ENCODE results near the gene CRLF3.
"Not testable (repeated sequence)": the region's sequence is repeated elsewhere in the genome, so short reads cannot be mapped to it uniquely, and the experiment has no call there.

The CRLF3 gene

DNA sequence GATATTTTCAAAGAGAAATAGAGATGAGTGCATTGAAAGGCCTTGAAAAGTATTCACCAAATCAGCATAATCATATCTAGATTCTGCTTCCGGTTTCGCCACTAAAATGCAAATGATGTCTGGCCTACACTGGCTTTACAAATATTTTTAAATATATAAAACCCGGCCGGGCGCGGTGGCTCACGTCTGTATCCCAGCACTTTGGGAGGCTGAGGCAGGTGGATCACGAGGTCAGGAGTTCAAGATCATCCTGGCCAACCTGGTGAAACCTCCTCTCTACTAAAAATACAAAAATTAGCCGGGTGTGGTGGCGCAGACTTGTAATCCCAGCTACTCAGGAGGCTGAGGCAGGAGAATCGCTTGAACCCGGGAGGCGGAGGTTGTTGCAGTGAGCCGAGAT is 1.6 kb downstream of the CRLF3 start:
- not testable (repeated sequence) for H3K4ac ChIP-seq (ENCODE audit: low read depth in 1 of 2, low read length in 2 of 2); H2BK12ac ChIP-seq (ENCODE audit: low read length in 2 of 2); H3K36me3 ChIP-seq (ENCODE audit: control insufficient read depth in 1 of 2, insufficient read depth in 2 of 2, low read depth in 1 of 2, low read length in 2 of 2); H2AK5ac ChIP-seq (ENCODE audit: low read length, severe bottlenecking); H2BK15ac ChIP-seq (ENCODE audit: low read depth, poor library complexity, severe bottlenecking); H3K4me1 ChIP-seq (ENCODE audit: control insufficient read depth, insufficient read depth, low read depth, low read length); DNase-seq; H4K8ac ChIP-seq (ENCODE audit: low read length); H3K18ac ChIP-seq (ENCODE audit: low read depth in 1 of 2, low read length in 2 of 2); H3K27ac ChIP-seq (ENCODE audit: low read length, poor library complexity, severe bottlenecking); H3K23ac ChIP-seq (ENCODE audit: low read length in 2 of 2); H2BK5ac ChIP-seq (ENCODE audit: low read depth, low read length, poor library complexity, severe bottlenecking); H4K91ac ChIP-seq (ENCODE audit: low read length); H3K9me3 ChIP-seq (ENCODE audit: control insufficient read depth, low read length); H3K14ac ChIP-seq (ENCODE audit: low read length in 2 of 2); H2BK120ac ChIP-seq (ENCODE audit: low read depth, low read length); H3K79me1 ChIP-seq (replicated peaks; ENCODE audit: low read length, poor library complexity, severe bottlenecking); H3K9ac ChIP-seq (ENCODE audit: low read length); H3K4me3 ChIP-seq (ENCODE audit: insufficient read depth in 1 of 2, low read depth in 1 of 2, low read length in 2 of 2); H3K4me2 ChIP-seq (ENCODE audit: low read length, poor library complexity, severe bottlenecking); H2AFZ ChIP-seq (ENCODE audit: low read depth, low read length); H3K27me3 ChIP-seq (ENCODE audit: control insufficient read depth in 1 of 2, insufficient read depth in 1 of 2, low read length in 2 of 2)
- 97% methylated on average over 13 of the region's 14 CpGs for WGBS

DNA sequence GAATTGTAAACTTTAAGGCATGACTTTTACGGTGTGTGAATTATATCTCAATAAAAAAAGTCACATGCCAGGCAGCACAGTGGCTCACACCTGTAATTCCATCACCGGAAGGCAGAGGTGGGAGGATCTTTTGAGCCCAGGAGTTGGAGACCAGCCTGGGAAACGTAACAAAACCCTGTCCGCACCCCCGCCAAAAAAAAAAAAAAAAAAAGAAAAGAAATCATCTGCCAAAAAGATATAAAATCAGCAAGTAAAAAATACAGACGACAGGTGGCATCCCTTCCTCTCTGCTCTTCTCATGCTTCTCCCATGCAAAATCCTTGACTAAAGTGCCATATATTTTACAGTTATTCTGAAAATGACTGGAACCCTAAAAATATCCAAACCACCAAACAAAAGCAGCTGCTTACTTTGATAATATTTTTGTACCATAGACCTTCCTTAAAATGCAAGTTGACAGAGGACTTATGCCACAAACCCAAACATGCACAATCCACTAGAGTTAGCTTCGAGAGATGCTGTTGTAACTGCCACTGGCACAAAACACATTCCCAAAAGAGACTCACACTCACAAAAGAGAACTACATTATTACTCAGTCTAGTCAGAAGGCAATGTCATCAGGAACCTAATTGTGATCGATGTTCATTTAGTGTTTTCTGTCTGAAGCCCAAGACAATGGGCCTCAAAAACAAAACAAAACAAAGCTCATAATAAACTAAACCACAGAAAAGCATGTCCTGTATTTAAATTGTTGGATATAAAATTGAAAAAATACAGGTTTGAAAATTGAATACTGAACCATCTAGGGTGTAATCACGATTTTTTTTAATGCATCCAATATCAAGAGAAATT is 2.4 kb downstream of the CRLF3 start:
- no peak overlapping the region for H3K23ac ChIP-seq (ENCODE audit: low read length in 2 of 2)
- H3K14ac ChIP-seq (ENCODE audit: low read length in 2 of 2) = no peak overlapping the region
- no peak overlapping the region for H2BK120ac ChIP-seq (ENCODE audit: low read depth, low read length)
- H2BK5ac ChIP-seq (ENCODE audit: low read depth, low read length, poor library complexity, severe bottlenecking) = no peak overlapping the region
- peak overlapping the region; percentile 33 for H3K9ac ChIP-seq (ENCODE audit: low read length)
- no peak overlapping the region for H2BK15ac ChIP-seq (ENCODE audit: low read depth, poor library complexity, severe bottlenecking)
- no peaks in the 10 kb centered on the region for H3K9me3 ChIP-seq (ENCODE audit: control insufficient read depth, low read length)
- H3K4me3 ChIP-seq (ENCODE audit: insufficient read depth in 1 of 2, low read depth in 1 of 2, low read length in 2 of 2) = no peak overlapping the region
- no peak overlapping the region for H2AFZ ChIP-seq (ENCODE audit: low read depth, low read length)
- H3K18ac ChIP-seq (ENCODE audit: low read depth in 1 of 2, low read length in 2 of 2) = no peak overlapping the region
- H3K4ac ChIP-seq (ENCODE audit: low read depth in 1 of 2, low read length in 2 of 2) = no peak overlapping the region
- no peak for DNase-seq
- peaks cover 5% of the 10 kb centered on the region for H3K79me1 ChIP-seq (replicated peaks; ENCODE audit: low read length, poor library complexity, severe bottlenecking)
- H3K36me3 ChIP-seq (ENCODE audit: control insufficient read depth in 1 of 2, insufficient read depth in 2 of 2, low read depth in 1 of 2, low read length in 2 of 2) = peaks cover 0 to 3% of the 10 kb centered on the region in 2 experiments
- H2BK12ac ChIP-seq (ENCODE audit: low read length in 2 of 2) = no peak overlapping the region
- no peak overlapping the region for H2AK5ac ChIP-seq (ENCODE audit: low read length, severe bottlenecking)
- 87% methylated on average over 9 of the region's 9 CpGs for WGBS
- no peak overlapping the region for H3K4me2 ChIP-seq (ENCODE audit: low read length, poor library complexity, severe bottlenecking)
- no peak overlapping the region for H4K91ac ChIP-seq (ENCODE audit: low read length)
- peaks cover 6% of the 10 kb centered on the region for H3K4me1 ChIP-seq (ENCODE audit: control insufficient read depth, insufficient read depth, low read depth, low read length)
- H3K27me3 ChIP-seq (ENCODE audit: control insufficient read depth in 1 of 2, insufficient read depth in 1 of 2, low read length in 2 of 2) = no peaks in the 10 kb centered on the region
- H4K8ac ChIP-seq (ENCODE audit: low read length) = no peak overlapping the region
- no peak overlapping the region for H3K27ac ChIP-seq (ENCODE audit: low read length, poor library complexity, severe bottlenecking)

DNA sequence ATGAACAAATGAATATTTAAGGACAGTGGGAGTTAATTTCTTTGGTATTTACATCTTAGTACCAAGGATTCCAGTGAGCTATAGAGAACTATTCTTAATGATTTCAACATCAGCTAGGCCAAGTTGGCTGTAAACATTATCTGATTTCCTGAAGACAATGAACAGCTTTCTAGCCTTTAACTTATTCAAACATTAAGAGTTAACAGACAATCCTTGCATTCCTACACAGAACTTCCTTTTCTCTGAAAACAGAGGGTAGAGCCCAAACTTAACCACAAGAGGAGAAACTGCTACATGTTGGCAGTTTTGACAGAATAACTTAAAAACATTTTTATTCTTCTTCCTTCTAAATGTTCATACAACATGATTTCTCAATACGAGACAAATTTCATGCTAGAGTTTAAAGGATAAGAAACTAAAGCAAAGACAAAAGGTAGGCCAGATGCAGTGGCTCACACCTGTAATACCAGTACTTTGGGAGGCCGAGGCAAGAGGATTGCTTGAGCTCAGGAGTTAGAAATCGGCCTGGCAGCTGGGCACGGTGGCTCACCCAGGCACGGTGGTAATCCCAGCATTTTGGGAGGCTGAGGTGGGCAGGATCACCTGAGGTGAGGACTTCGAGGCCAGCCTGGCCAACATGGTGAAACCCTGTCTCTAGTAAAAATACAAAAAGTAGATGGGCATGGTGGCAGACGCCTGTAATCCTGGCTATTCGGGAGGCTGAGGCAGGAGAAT is 4.4 kb downstream of the CRLF3 start:
- H3K18ac ChIP-seq (ENCODE audit: low read depth in 1 of 2, low read length in 2 of 2) = no peak overlapping the region
- no peaks in the 10 kb centered on the region for H3K9me3 ChIP-seq (ENCODE audit: control insufficient read depth, low read length)
- no peak overlapping the region for H3K9ac ChIP-seq (ENCODE audit: low read length)
- no peak overlapping the region for H4K91ac ChIP-seq (ENCODE audit: low read length)
- no peaks in the 10 kb centered on the region for H3K27me3 ChIP-seq (ENCODE audit: control insufficient read depth in 1 of 2, insufficient read depth in 1 of 2, low read length in 2 of 2)
- H2AFZ ChIP-seq (ENCODE audit: low read depth, low read length) = no peak overlapping the region
- H3K4ac ChIP-seq (ENCODE audit: low read depth in 1 of 2, low read length in 2 of 2) = no peak overlapping the region
- H2BK15ac ChIP-seq (ENCODE audit: low read depth, poor library complexity, severe bottlenecking) = no peak overlapping the region
- H3K4me2 ChIP-seq (ENCODE audit: low read length, poor library complexity, severe bottlenecking) = no peak overlapping the region
- 99% methylated on average over 8 of the region's 8 CpGs for WGBS
- H3K27ac ChIP-seq (ENCODE audit: low read length, poor library complexity, severe bottlenecking) = no peak overlapping the region
- H3K79me1 ChIP-seq (replicated peaks; ENCODE audit: low read length, poor library complexity, severe bottlenecking) = peaks cover 12% of the 10 kb centered on the region
- H3K14ac ChIP-seq (ENCODE audit: low read length in 2 of 2) = peak overlapping the region in 1 of 2 experiments; percentile 72
- peaks cover 0 to 3% of the 10 kb centered on the region in 2 experiments for H3K36me3 ChIP-seq (ENCODE audit: control insufficient read depth in 1 of 2, insufficient read depth in 2 of 2, low read depth in 1 of 2, low read length in 2 of 2)
- no peak overlapping the region for H2BK120ac ChIP-seq (ENCODE audit: low read depth, low read length)
- peaks cover 6% of the 10 kb centered on the region for H3K4me1 ChIP-seq (ENCODE audit: control insufficient read depth, insufficient read depth, low read depth, low read length)
- H2AK5ac ChIP-seq (ENCODE audit: low read length, severe bottlenecking) = no peak overlapping the region
- no peak overlapping the region for H3K23ac ChIP-seq (ENCODE audit: low read length in 2 of 2)
- H2BK12ac ChIP-seq (ENCODE audit: low read length in 2 of 2) = peak overlapping the region in 1 of 2 experiments; percentile 79
- H2BK5ac ChIP-seq (ENCODE audit: low read depth, low read length, poor library complexity, severe bottlenecking) = no peak overlapping the region
- no peak overlapping the region for H3K4me3 ChIP-seq (ENCODE audit: insufficient read depth in 1 of 2, low read depth in 1 of 2, low read length in 2 of 2)
- peak; percentile 20 for DNase-seq
- H4K8ac ChIP-seq (ENCODE audit: low read length) = peak overlapping the region; percentile 76

DNA sequence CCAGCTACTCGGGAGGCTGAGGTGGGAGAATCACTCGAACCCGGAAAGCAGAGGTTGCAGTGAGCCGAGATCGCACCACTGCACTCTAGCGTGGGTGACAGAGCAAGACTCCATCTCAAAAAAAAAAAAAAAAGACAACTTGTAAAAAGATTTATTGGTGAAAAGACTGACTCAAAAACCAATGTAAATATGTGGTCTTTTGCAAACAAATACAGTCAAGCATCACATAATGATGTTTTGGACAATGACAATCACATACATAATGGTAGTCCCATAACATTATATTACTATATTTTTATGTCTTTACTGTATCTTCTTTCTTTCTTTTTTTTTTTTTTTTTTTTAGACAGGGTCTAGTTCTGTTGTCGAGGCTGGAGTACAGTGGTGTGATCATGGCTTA is 8.3 kb downstream of the CRLF3 start:
- H2BK5ac ChIP-seq (ENCODE audit: low read depth, low read length, poor library complexity, severe bottlenecking) = no peak overlapping the region
- no peak overlapping the region for H3K18ac ChIP-seq (ENCODE audit: low read depth in 1 of 2, low read length in 2 of 2)

More for the DNA sequence above, 8.3 kb downstream of the CRLF3 start:
- Histone ChIP-seq H4K8ac (ENCODE audit: low read length) (no peak overlapping the region), H3K27me3 (ENCODE audit: control insufficient read depth in 1 of 2, insufficient read depth in 1 of 2, low read length in 2 of 2) (no peaks in the 10 kb centered on the region), H2BK120ac (ENCODE audit: low read depth, low read length) (no peak overlapping the region), H3K79me1 (replicated peaks; ENCODE audit: low read length, poor library complexity, severe bottlenecking) (peaks cover 14% of the 10 kb centered on the region), H3K23ac (ENCODE audit: low read length in 2 of 2) (no peak overlapping the region), H3K36me3 (ENCODE audit: control insufficient read depth in 1 of 2, insufficient read depth in 2 of 2, low read depth in 1 of 2, low read length in 2 of 2) (peaks cover 0 to 3% of the 10 kb centered on the region in 2 experiments), H3K4me2 (ENCODE audit: low read length, poor library complexity, severe bottlenecking) (no peak overlapping the region), H3K27ac (ENCODE audit: low read length, poor library complexity, severe bottlenecking) (no peak overlapping the region), H2BK15ac (ENCODE audit: low read depth, poor library complexity, severe bottlenecking) (no peak overlapping the region), H2AFZ (ENCODE audit: low read depth, low read length) (no peak overlapping the region), H3K9me3 (ENCODE audit: control insufficient read depth, low read length) (no peaks in the 10 kb centered on the region), H3K14ac (ENCODE audit: low read length in 2 of 2) (no peak overlapping the region), H3K4me1 (ENCODE audit: control insufficient read depth, insufficient read depth, low read depth, low read length) (peaks cover 4% of the 10 kb centered on the region), H2AK5ac (ENCODE audit: low read length, severe bottlenecking) (no peak overlapping the region), H2BK12ac (ENCODE audit: low read length in 2 of 2) (no peak overlapping the region), H4K91ac (ENCODE audit: low read length) (no peak overlapping the region), H3K4me3 (ENCODE audit: insufficient read depth in 1 of 2, low read depth in 1 of 2, low read length in 2 of 2) (no peak overlapping the region), H3K4ac (ENCODE audit: low read depth in 1 of 2, low read length in 2 of 2) (no peak overlapping the region), H3K9ac (ENCODE audit: low read length) (no peak overlapping the region)
- no peak for DNase-seq
- WGBS = 100% methylated on average over 3 of the region's 7 CpGs

All from mesenchymal stem cell (in vitro differentiated cells and primary cell).